PC-3 (cell line): ENCODE data around the gene FAF2. TPM values are rescaled to one million over a fixed set of nuclear protein-coding genes. Genes with fewer than 3 reads are reported as not detected.

Experiments used
- ATAC-seq: fragments of 200-7000 bp; cut with Tn5 transposase; 2 replicates; pipeline ENCODE4 v1.9.1; 2020; ENCODE audit warnings: mild to moderate bottlenecking, moderate library complexity
- BruUV-seq: library from RNA; stranded (reverse); fragments of 400-500 nt; replicated peaks from 2 replicates; lab custom pipeline; 2021; lab: Mats Ljungman, UMichigan
- CTCF ChIA-PET: fragments of 300-600 bp; sonication (Branson Sonifier 250); formaldehyde crosslinking; loops from one replicate; lab custom pipeline; 2022; ENCODE audit warnings: antibody characterized with exemption; lab: Charles Lee
- POLR2A ChIA-PET: fragments of 300-600 bp; sonication (Branson Sonifier 250); formaldehyde crosslinking; loops from one replicate; lab custom pipeline; 2022; ENCODE audit warnings: antibody characterized with exemption; ENCODE audit not compliant: unreplicated experiment; lab: Charles Lee
- DNase-seq: peaks from one replicate; pipeline ENCODE4 v3.0.0-alpha.2; 2015
- H2AFZ ChIP-seq: fragments of 300-600 bp; sonication (generic); 2 replicates; pipeline ENCODE4 v1.6.0; 2016; ENCODE audit warnings: antibody characterized with exemption, low read length
- H3F3A ChIP-seq: fragments of 300-600 bp; sonication (generic); one replicate; pipeline ENCODE4 v1.6.0; 2017; ENCODE audit warnings: antibody characterized with exemption, low read length, control low read depth, mild to moderate bottlenecking; ENCODE audit not compliant: unreplicated experiment
- H3K27ac ChIP-seq: fragments of 300-600 bp; sonication (generic); 2 replicates; pipeline ENCODE4 v1.5.1; 2016; ENCODE audit warnings: mild to moderate bottlenecking, low read length
- H3K27me3 ChIP-seq: fragments of 300-600 bp; sonication (generic); 2 replicates; pipeline ENCODE4 v1.6.1; 2016; ENCODE audit warnings: low read length, mixed read lengths
- H3K36me3 ChIP-seq: fragments of 300-600 bp; sonication (generic); 2 replicates; pipeline ENCODE4 v1.6.1; 2016; ENCODE audit warnings: low read depth, mixed run types, low read length, mixed read lengths
- H3K4me1 ChIP-seq: fragments of 300-600 bp; sonication (generic); 2 replicates; pipeline ENCODE4 v1.5.1; 2016; ENCODE audit warnings: low read length; ENCODE audit not compliant: insufficient read depth
- H3K4me2 ChIP-seq: fragments of 300-600 bp; sonication (generic); 2 replicates; pipeline ENCODE4 v1.6.0; 2016; ENCODE audit warnings: low read length
- H3K4me3 ChIP-seq: fragments of 300-600 bp; sonication (generic); 2 replicates; pipeline ENCODE4 v1.5.1; 2016; ENCODE audit warnings: mild to moderate bottlenecking, low read length, mixed read lengths
- H3K79me2 ChIP-seq: fragments of 300-600 bp; sonication (generic); 2 replicates; pipeline ENCODE4 v1.6.1; 2017; ENCODE audit warnings: low read length, mixed read lengths
- H3K9ac ChIP-seq: fragments of 300-600 bp; sonication (generic); 2 replicates; pipeline ENCODE4 v1.6.0; 2016; ENCODE audit warnings: mild to moderate bottlenecking, low read length
- H3K9me2 ChIP-seq: fragments of 300-600 bp; sonication (generic); replicated peaks from 2 replicates; pipeline ENCODE4 v1.6.1; 2016; ENCODE audit warnings: mixed run types, low read length, mixed read lengths
- H3K9me3 ChIP-seq: fragments of 300-600 bp; sonication (generic); 2 replicates; pipeline ENCODE4 v1.6.1; 2016; ENCODE audit warnings: low read length, mixed read lengths
- H4K20me1 ChIP-seq: fragments of 300-600 bp; sonication (generic); 2 replicates; pipeline ENCODE4 v1.6.1; 2016; ENCODE audit warnings: low read length, mixed read lengths
- EZH2 ChIP-seq: fragments of 300-600 bp; sonication (generic); IDR thresholded peaks from one replicate; pipeline ENCODE4 v1.6.1; 2017; ENCODE audit warnings: antibody characterized with exemption, mild to moderate bottlenecking, low read length; ENCODE audit not compliant: unreplicated experiment
- EZH2phosphoT487 ChIP-seq: fragments of 300-600 bp; sonication (generic); IDR thresholded peaks from 2 replicates; pipeline ENCODE4 v1.6.1; 2018; ENCODE audit warnings: mild to moderate bottlenecking, antibody characterized with exemption, low read length, borderline replicate concordance
- intact Hi-C: fragments of 100-400 bp; cut with micrococcal nuclease; formaldehyde crosslinking; loops from 2 replicates; pipeline ENCODE4 v1.9.0; 2023
- total RNA-seq: library from RNA; depleted of rRNA; stranded (reverse); fragments of >200 nt; gene quantifications from 2 replicates; pipeline ENCODE4 v1.2.3, GENCODE V29; 2014
- TF ChIP-seq, protein P1 (sequence below): fragments of 300-600 bp; sonication (generic); conservative IDR thresholded peaks from 2 replicates; pipeline ENCODE4 v1.5.1; 2017; ENCODE audit warnings: antibody characterized with exemption, low read depth, mild to moderate bottlenecking, low read length

The FAF2 gene
- total RNA-seq, 1 experiment from 2014 or later, result 51.4 TPM

DNA sequence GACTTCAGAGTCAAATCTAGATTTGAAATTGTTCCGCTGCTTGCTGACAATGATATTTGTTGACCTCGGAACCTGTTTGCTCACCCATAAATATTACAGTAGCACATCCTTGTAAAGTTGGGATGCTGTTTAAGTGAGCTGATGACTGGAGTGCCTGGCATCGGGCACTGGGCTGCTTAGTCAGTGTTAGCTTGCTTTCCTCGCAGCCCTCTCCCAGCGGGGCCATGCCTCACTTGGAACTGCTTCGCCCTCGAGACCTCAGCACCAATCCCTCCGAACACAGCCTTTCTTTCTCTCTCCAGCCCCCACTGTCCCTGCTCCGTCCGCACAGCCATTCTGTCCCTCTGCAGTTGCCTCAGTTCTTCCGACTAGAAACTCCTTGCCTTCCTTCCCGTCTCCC lies 65.6 kb downstream of the FAF2 start:
- no TSS peak for BruUV-seq
- H3F3A ChIP-seq, result no peaks in the 10 kb centered on the region
- intact Hi-C loops, result no loop called here
- TF ChIP-seq EZH2 (no peak), EZH2phosphoT487 (no peak)
- TF ChIP-seq, protein P1, sequence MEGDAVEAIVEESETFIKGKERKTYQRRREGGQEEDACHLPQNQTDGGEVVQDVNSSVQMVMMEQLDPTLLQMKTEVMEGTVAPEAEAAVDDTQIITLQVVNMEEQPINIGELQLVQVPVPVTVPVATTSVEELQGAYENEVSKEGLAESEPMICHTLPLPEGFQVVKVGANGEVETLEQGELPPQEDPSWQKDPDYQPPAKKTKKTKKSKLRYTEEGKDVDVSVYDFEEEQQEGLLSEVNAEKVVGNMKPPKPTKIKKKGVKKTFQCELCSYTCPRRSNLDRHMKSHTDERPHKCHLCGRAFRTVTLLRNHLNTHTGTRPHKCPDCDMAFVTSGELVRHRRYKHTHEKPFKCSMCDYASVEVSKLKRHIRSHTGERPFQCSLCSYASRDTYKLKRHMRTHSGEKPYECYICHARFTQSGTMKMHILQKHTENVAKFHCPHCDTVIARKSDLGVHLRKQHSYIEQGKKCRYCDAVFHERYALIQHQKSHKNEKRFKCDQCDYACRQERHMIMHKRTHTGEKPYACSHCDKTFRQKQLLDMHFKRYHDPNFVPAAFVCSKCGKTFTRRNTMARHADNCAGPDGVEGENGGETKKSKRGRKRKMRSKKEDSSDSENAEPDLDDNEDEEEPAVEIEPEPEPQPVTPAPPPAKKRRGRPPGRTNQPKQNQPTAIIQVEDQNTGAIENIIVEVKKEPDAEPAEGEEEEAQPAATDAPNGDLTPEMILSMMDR, result no peak
- no peaks in the 10 kb centered on the region for H3K79me2 ChIP-seq
- no peak overlapping the region for H3K9ac ChIP-seq
- no peak overlapping the region for H3K4me3 ChIP-seq
- H3K36me3 ChIP-seq, result peaks cover 8% of the 10 kb centered on the region; the same call in 1 of the 2 replicates
- no peaks in the 10 kb centered on the region for H3K4me1 ChIP-seq
- no peaks in the 10 kb centered on the region for H4K20me1 ChIP-seq
- peak; percentile 77 for ATAC-seq
- H3K27me3 ChIP-seq, result no peaks in the 10 kb centered on the region
- H2AFZ ChIP-seq, result no peak overlapping the region
- no peak overlapping the region for H3K27ac ChIP-seq
- ChIA-PET CTCF (no interaction called here), POLR2A (no interaction called here)
- H3K9me3 ChIP-seq, result no peaks in the 10 kb centered on the region
- no peak overlapping the region for H3K4me2 ChIP-seq
- no peak for DNase-seq
- H3K9me2 ChIP-seq, result no peaks in the 10 kb centered on the region

DNA sequence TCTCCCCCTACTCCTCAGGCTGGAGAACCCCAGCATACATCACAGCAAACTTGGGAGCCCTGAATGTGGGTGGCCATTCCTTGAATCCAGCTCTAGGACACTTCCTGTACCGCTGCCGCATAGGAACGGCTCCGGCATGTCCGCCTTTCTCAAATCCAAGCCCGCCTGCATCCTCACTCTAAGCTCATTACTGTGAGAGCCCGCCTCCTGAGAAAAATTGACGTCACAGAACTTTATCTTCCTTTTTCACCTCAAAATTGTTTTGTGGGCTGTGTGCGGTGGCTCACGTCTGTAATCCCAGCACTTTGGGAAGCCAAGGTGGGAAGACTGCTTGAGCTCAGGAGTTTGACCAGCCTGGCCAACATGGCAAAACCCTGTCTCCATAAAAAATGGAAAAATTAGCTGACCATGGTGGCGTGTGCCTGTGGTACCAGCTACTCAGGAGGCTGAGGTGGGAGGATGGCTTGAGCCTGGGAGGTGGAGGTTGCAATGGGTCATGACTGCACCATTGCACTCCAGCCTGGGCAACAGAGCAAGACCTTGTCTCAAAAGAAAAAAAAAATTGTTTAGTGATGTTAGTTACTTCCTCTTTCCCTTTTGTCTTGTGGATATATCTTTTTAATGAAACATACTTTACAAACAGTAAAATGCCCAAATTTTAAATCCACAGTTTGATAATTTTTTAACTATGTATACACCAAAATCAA lies 66.2 kb downstream of the FAF2 start:
- Histone ChIP-seq H3F3A (no peaks in the 10 kb centered on the region), H3K79me2 (no peaks in the 10 kb centered on the region), H3K4me1 (no peaks in the 10 kb centered on the region), H4K20me1 (no peaks in the 10 kb centered on the region), H3K9ac (no peak overlapping the region), H3K27ac (no peak overlapping the region), H3K9me3 (no peaks in the 10 kb centered on the region), H3K4me3 (no peak overlapping the region), H3K36me3 (peaks cover 3% of the 10 kb centered on the region; the same call in 1 of the 2 replicates), H3K27me3 (no peaks in the 10 kb centered on the region), H2AFZ (no peak overlapping the region), H3K9me2 (no peaks in the 10 kb centered on the region), H3K4me2 (no peak overlapping the region)
- TF ChIP-seq EZH2phosphoT487, result no peak
- TF ChIP-seq, protein P1, result no peak
- TF ChIP-seq EZH2, result no peak
- BruUV-seq, result no TSS peak
- intact Hi-C loops, result no loop called here
- ChIA-PET POLR2A (no interaction called here), CTCF (no interaction called here)
- DNase-seq (no peak), ATAC-seq (no peak)

DNA sequence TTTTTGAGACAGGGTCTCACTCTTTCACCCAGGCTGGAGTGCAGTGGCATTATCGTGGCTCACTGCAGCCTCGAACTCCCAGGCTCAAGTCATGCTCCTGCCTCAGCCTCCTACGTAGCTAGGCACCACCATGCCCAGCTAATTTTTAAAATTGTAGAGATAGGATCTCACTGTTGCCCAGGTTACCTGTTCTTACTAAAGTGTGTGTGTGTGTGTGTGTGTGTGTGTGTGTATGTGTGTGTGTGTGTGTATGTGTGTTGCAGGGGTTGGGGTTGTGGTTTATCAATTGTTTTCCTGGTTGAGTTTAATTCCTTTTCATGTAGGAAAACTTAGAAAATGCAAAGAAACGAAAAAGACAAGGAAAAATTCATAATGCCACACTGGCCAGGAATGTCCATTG lies 67.2 kb downstream of the FAF2 start:
- H3F3A ChIP-seq, result no peaks in the 10 kb centered on the region
- intact Hi-C loops, result no loop called here
- no peaks in the 10 kb centered on the region for H3K9me2 ChIP-seq
- H3K36me3 ChIP-seq, result no peaks in the 10 kb centered on the region
- H3K9ac ChIP-seq, result no peak overlapping the region
- H3K4me1 ChIP-seq, result no peaks in the 10 kb centered on the region
- no peaks in the 10 kb centered on the region for H4K20me1 ChIP-seq
- no peaks in the 10 kb centered on the region for H3K79me2 ChIP-seq
- ChIA-PET POLR2A (interaction anchor here (0.6 kb wide), 1 partner anchor 68 kb away, joined by 3 read pairs; no protein-coding TSS in a partner anchor), CTCF (no interaction called here)
- H3K4me3 ChIP-seq, result no peak overlapping the region
- H2AFZ ChIP-seq, result no peak overlapping the region
- no peaks in the 10 kb centered on the region for H3K27me3 ChIP-seq
- no peak for DNase-seq
- no peak for ATAC-seq
- no TSS peak for BruUV-seq
- no peaks in the 10 kb centered on the region for H3K9me3 ChIP-seq
- H3K27ac ChIP-seq, result no peak overlapping the region
- no peak overlapping the region for H3K4me2 ChIP-seq
- TF ChIP-seq EZH2phosphoT487, result no peak
- TF ChIP-seq EZH2, result no peak
- TF ChIP-seq, protein P1, result no peak
